T-cell (primary cell): ENCODE measurements around the gene NR1H2. TPM values are rescaled to one million over a fixed set of nuclear protein-coding genes. Genes with fewer than 3 reads are reported as not detected.

Experiments
- ATAC-seq, 4 experiments: fragments of 200-7000 bp in 3 of 4; fragments of 150-1000 bp in 1 of 4; cut with Tn5 transposase; replicated peaks in 1 of 4; 1 replicate in 3 of 4; 2 replicates in 1 of 4; pipeline ENCODE4 v1.10.0; 2021; ENCODE audit warnings: moderate library complexity in 3 of 4, mild to moderate bottlenecking in 2 of 4, moderate number of reproducible peaks in 1 of 4
- CTCF ChIA-PET, 2 donors: fragments of 300-600 bp; sonication (Branson Sonifier 250); formaldehyde crosslinking; loops; one replicate each; lab custom pipeline; 2022; ENCODE audit warnings: antibody characterized with exemption in 2 of 2; lab: Charles Lee
- POLR2A ChIA-PET, 2 donors: fragments of 300-600 bp; sonication (Branson Sonifier 250); formaldehyde crosslinking; loops; one replicate each; lab custom pipeline; 2022; ENCODE audit warnings: antibody characterized with exemption in 2 of 2; lab: Charles Lee
- DNase-seq, 35 experiments: peaks; one replicate each; pipeline versions ENCODE4 v3.0.0 to v3.0.0-alpha.2; 2013 to 2023
- H3K27ac ChIP-seq: one replicate; pipeline ENCODE4 v1.5.1; 2013; ENCODE audit warnings: low read length
- H3K27me3 ChIP-seq, 2 experiments: replicated peaks in 1 of 2; 1 replicate in 1 of 2; 2 replicates in 1 of 2; pipeline versions ENCODE4 v1.6.1 to v1.7.0; 2013; ENCODE audit warnings: low read length in 1 of 2, mixed read lengths in 1 of 2; ENCODE audit not compliant: control insufficient read depth in 2 of 2, insufficient read depth in 2 of 2; ENCODE audit errors: extremely low read depth in 1 of 2
- H3K36me3 ChIP-seq, 2 donors: 1 replicate in 1 of 2; 2 replicates in 1 of 2; pipeline versions ENCODE4 v1.6.1 to v1.7.0; 2013; ENCODE audit warnings: low read length in 1 of 2; ENCODE audit not compliant: control insufficient read depth in 2 of 2, insufficient read depth in 1 of 2; ENCODE audit errors: extremely low read depth in 1 of 2
- H3K4me1 ChIP-seq, 2 experiments: 1 replicate in 1 of 2; 2 replicates in 1 of 2; pipeline versions ENCODE4 v1.6.1 to v1.7.0; 2013; ENCODE audit warnings: low read length in 2 of 2, mixed read lengths in 1 of 2; ENCODE audit not compliant: insufficient read depth in 2 of 2, control insufficient read depth in 1 of 2; ENCODE audit errors: extremely low read depth in 1 of 2
- H3K4me3 ChIP-seq, 2 donors: 1 replicate in 1 of 2; 2 replicates in 1 of 2; pipeline versions ENCODE4 v1.5.1 to v1.7.0; 2013; ENCODE audit warnings: mild to moderate bottlenecking in 2 of 2, low read length in 1 of 2, moderate library complexity in 1 of 2; ENCODE audit not compliant: control insufficient read depth in 1 of 2; ENCODE audit errors: extremely low read depth in 1 of 2
- H3K9me3 ChIP-seq: 2 replicates; pipeline ENCODE4 v1.7.0; 2013
- H3K27ac Mint-ChIP-seq, 2 donors: one replicate each; pipeline ENCODE4 v1.8.0; 2020 to 2021; ENCODE audit warnings: mild to moderate bottlenecking in 2 of 2, mixed read lengths in 2 of 2
- H3K27me3 Mint-ChIP-seq, 2 donors: one replicate each; pipeline ENCODE4 v1.8.0; 2021 to 2022; ENCODE audit warnings: mixed read lengths in 2 of 2
- H3K36me3 Mint-ChIP-seq: one replicate; pipeline ENCODE4 v1.8.0; 2021; ENCODE audit warnings: mixed read lengths
- H3K4me1 Mint-ChIP-seq, 3 donors: one replicate each; pipeline ENCODE4 v1.8.0; 2020 to 2022; ENCODE audit warnings: mixed read lengths in 3 of 3, mild to moderate bottlenecking in 1 of 3
- H3K4me3 Mint-ChIP-seq, 3 donors: one replicate each; pipeline ENCODE4 v1.8.0; 2020 to 2022; ENCODE audit warnings: mild to moderate bottlenecking in 3 of 3, mixed read lengths in 3 of 3, moderate library complexity in 3 of 3
- H3K9me3 Mint-ChIP-seq, 3 donors: one replicate each; pipeline ENCODE4 v1.8.0; 2020 to 2022; ENCODE audit warnings: mixed read lengths in 3 of 3
- WGBS: methylation state at CpG from one replicate; pipeline ENCODE4 v1.1.5; 2013; ENCODE audit warnings: missing lambda C conversion rate; ENCODE audit not compliant: insufficient coverage; 5-methylcytosine and 5-hydroxymethylcytosine counted together
- total RNA-seq, 35 experiments: library from RNA in 6 of 35; stranded (reverse) in 6 of 35; fragments of 120-200 nt in 1 of 35; gene quantifications; one replicate each; pipeline versions ENCODE4 v1.2.1 to v1.2.4 and lab custom pipeline; 2013 to 2026

The NR1H2 gene
- total RNA-seq, 5 donors from 2014 or later (not counting 1 experiment from before 2014, with no cell fraction given) = 109 to 236 (median 117) TPM

DNA sequence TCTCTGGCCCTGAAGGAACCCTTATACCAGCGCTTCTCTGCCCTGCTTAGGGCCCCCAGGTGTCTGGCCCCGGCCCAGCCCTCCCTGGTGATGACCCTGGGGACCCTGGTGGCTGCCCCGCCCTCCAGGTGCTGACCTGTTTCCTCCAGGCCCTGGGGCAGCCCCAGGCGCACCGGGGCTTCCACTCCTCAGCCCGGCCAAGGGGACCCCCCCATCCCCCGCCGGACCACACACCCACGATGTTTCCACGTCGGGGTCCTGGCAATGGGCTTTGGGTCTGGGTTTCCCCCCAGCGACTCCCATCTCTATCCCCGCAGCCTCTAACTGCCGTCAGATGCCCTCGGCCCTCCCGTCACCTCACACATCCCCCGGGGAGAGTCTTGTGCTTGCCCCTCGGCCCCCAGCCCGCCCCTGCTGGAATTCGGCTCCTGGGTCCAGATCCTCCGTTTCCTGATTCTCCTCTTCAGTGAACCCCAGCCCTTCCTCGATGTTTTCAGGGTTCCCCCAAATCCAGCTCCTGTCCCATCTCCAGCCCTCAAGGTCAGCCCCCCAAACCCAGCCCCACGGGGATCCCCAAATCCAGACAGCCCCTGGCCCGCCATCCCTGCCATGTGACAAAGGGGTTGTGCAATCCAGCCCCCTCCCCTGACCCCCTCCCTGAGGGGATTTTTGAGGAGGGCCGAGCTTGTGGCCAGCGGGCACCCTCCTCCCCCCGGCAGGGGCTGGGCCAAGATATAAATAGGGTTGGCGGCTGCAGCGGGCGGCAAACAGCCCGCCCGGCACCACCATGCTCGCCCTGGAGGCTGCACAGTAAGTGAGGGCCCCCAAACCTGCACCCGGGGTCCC lies 42.1 kb downstream of the NR1H2 start, which contains the start of gene SPIB:
Gene SPIB (plus strand): TSS at position 763 of the 846 bp plus-strand sequence. CDS start 25 bp downstream, at position 788.
- H3K4me3 ChIP-seq = no peak within 1 kb of the TSS
- H3K27ac ChIP-seq = no peak within 1 kb of the TSS
- Mint-ChIP-seq H3K27me3 (peaks cover 23 to 27% of the 10 kb centered on the region in 2 donors), H3K27ac (peak within 1 kb of the TSS in 1 of 2 donors; percentile 59), H3K36me3 (peaks cover 5% of the 10 kb centered on the region), H3K4me3 (peak within 1 kb of the TSS in 2 of 3 donors; percentile 6 to 67), H3K4me1 (peaks cover 10 to 15% (median 11%) of the 10 kb centered on the region in 3 donors), H3K9me3 (no peaks in the 10 kb centered on the region)
- H3K27me3 ChIP-seq = peaks cover 5 to 46% of the 10 kb centered on the region in 2 experiments
- 68% methylated on average over 23 of the region's 34 CpGs for WGBS
- POLR2A ChIA-PET = no interaction called here
- DNase-seq (no peak), ATAC-seq (no peak)
- no peaks in the 10 kb centered on the region for H3K9me3 ChIP-seq
- peaks cover 0 to 3% of the 10 kb centered on the region in 2 donors for H3K36me3 ChIP-seq
- peaks cover 0 to 15% of the 10 kb centered on the region in 2 experiments for H3K4me1 ChIP-seq
- CTCF ChIA-PET = interaction anchor here in 1 of 2 donors (0.5 kb wide), 1 partner anchor 228 kb away, joined by 4 read pairs; no protein-coding TSS in a partner anchor

DNA sequence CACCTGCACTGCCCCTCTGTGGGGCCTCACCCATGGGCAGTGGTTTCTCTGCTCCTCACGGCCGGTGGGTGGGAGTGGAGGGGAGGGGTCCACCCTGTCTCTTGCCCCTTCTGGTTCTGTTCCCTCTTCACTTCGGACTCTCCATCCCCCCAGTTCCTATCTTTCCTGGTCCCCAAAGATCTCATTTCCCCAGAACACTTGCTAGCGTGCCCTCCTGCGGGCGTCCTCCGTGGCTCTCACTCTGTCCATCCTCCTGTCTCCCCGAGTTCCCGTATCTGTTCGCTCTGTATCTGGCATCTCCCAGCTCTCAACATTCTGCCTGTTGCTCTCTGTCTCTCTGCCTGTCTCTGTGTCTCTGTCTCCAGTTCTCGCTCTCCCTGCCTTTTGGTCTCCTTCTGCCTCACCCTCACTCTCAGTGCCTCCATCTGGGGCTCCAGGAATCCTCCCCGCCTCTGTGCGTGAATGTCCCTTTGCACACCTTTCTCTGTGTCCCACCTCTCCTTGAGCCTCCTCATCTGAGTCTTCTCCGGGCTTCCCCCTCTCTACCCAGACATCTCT lies 42.8 kb downstream of the NR1H2 start:
- CTCF ChIA-PET = interaction anchor here in 1 of 2 donors (0.5 kb wide), 1 partner anchor 228 kb away, joined by 4 read pairs; no protein-coding TSS in a partner anchor
- POLR2A ChIA-PET = no interaction called here
- H3K4me1 Mint-ChIP-seq = peaks cover 10 to 15% (median 11%) of the 10 kb centered on the region in 3 donors
- no peak for DNase-seq
- no peaks in the 10 kb centered on the region for H3K9me3 Mint-ChIP-seq
- Histone ChIP-seq H3K27me3 (peaks cover 5 to 53% of the 10 kb centered on the region in 2 experiments), H3K36me3 (no peaks in the 10 kb centered on the region), H3K4me1 (peaks cover 0 to 15% of the 10 kb centered on the region in 2 experiments), H3K9me3 (no peaks in the 10 kb centered on the region), H3K27ac (no peak overlapping the region), H3K4me3 (no peak overlapping the region)
- peaks cover 5% of the 10 kb centered on the region for H3K36me3 Mint-ChIP-seq
- 32% methylated on average over 12 of the region's 14 CpGs for WGBS
- H3K27ac Mint-ChIP-seq = peak overlapping the region in 1 of 2 donors; percentile 59
- H3K4me3 Mint-ChIP-seq = peak overlapping the region in 2 of 3 donors; percentile 6 to 67
- ATAC-seq = no peak
- peaks cover 23 to 27% of the 10 kb centered on the region in 2 donors for H3K27me3 Mint-ChIP-seq

DNA sequence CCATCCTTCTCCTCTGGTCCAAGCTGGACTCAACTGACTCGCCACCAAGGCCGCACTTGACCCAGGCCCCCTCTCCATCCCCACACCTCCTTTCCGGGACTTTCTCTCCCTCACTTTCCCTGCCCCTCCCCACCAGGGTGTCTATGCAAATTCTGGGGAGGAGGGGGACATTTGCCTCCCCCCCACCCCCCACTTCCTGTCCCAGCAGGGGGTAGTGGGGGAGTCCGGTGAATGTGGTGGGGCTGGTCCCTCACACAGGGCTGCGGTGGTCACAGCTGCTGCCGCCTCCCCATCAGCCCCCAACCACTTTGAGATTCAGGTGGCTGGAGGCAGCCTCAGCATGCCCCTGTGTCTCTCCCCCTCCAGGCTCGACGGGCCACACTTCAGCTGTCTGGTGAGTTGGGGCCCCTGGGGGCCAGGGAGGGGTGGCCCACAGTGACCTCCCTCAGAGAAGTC lies 43.4 kb downstream of the NR1H2 start:
- peak overlapping the region in 2 of 3 donors; percentile 6 to 67 for H3K4me3 Mint-ChIP-seq
- peaks cover 23 to 27% of the 10 kb centered on the region in 2 donors for H3K27me3 Mint-ChIP-seq
- H3K9me3 Mint-ChIP-seq = no peaks in the 10 kb centered on the region
- Histone ChIP-seq H3K4me1 (peaks cover 0 to 12% of the 10 kb centered on the region in 2 experiments), H3K4me3 (no peak overlapping the region), H3K27ac (no peak overlapping the region), H3K9me3 (no peaks in the 10 kb centered on the region), H3K27me3 (peaks cover 5 to 55% of the 10 kb centered on the region in 2 experiments), H3K36me3 (no peaks in the 10 kb centered on the region)
- peak overlapping the region in 1 of 2 donors; percentile 59 for H3K27ac Mint-ChIP-seq
- WGBS = 14% methylated on average over 4 of the region's 8 CpGs
- H3K36me3 Mint-ChIP-seq = peaks cover 5% of the 10 kb centered on the region
- POLR2A ChIA-PET = no interaction called here
- no peak for ATAC-seq
- CTCF ChIA-PET = no interaction called here
- peaks cover 10 to 15% (median 11%) of the 10 kb centered on the region in 3 donors for H3K4me1 Mint-ChIP-seq
- no peak for DNase-seq

DNA sequence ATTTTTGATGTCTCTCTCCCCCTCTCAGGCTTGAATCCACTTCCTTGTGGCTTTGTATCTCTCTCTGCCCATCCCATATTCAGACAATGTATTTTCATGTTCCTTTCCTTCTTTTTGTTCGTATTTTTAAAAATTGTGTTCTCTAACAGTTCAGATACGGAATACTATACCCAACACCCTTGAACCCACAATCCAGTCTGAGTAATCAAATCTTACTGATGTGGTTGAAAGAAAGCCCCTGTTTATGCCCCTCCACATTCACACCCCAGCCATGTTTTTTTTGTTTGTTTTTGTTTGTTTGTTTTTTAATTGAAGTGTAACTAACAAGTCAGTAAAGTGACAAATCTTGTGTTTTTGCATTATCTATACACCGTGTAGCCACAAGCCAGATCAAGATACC lies 43.9 kb downstream of the NR1H2 start:
- Mint-ChIP-seq H3K36me3 (peaks cover 5% of the 10 kb centered on the region), H3K9me3 (no peaks in the 10 kb centered on the region), H3K4me3 (peak overlapping the region in 1 of 3 donors; percentile 67), H3K27me3 (peaks cover 23 to 27% of the 10 kb centered on the region in 2 donors), H3K27ac (peak overlapping the region in 1 of 2 donors; percentile 16), H3K4me1 (peaks cover 10 to 15% (median 11%) of the 10 kb centered on the region in 3 donors)
- ATAC-seq (peak in 1 of 4 experiments; percentile 22), DNase-seq (no peak)
- no peaks in the 10 kb centered on the region for H3K9me3 ChIP-seq
- H3K4me1 ChIP-seq = peaks cover 0 to 7% of the 10 kb centered on the region in 2 experiments
- no peaks in the 10 kb centered on the region for H3K36me3 ChIP-seq
- H3K27me3 ChIP-seq = peaks cover 5 to 55% of the 10 kb centered on the region in 2 experiments
- no peak overlapping the region for H3K27ac ChIP-seq
- ChIA-PET POLR2A (no interaction called here), CTCF (no interaction called here)
- no peak overlapping the region for H3K4me3 ChIP-seq
- WGBS = no CpG with 5 or more reads among the region's 3 CpGs

GRCh38 chr19:50420808-50421207 lies 44.6 kb downstream of the NR1H2 start:
- H3K36me3 ChIP-seq = no peaks in the 10 kb centered on the region
- no peak overlapping the region for H3K27ac Mint-ChIP-seq
- peaks cover 0 to 7% of the 10 kb centered on the region in 2 experiments for H3K4me1 ChIP-seq
- peaks cover 23 to 27% of the 10 kb centered on the region in 2 donors for H3K27me3 Mint-ChIP-seq
- H3K4me3 Mint-ChIP-seq = no peak overlapping the region
- H3K4me3 ChIP-seq = no peak overlapping the region
- H3K4me1 Mint-ChIP-seq = peaks cover 10 to 15% (median 11%) of the 10 kb centered on the region in 3 donors
- ChIA-PET CTCF (no interaction called here), POLR2A (no interaction called here)
- H3K9me3 Mint-ChIP-seq = no peaks in the 10 kb centered on the region
- no peak for DNase-seq
- WGBS = no CpG with 5 or more reads among the region's 3 CpGs
- ATAC-seq = no peak
- H3K27ac ChIP-seq = no peak overlapping the region
- peaks cover 5 to 57% of the 10 kb centered on the region in 2 experiments for H3K27me3 ChIP-seq
- H3K36me3 Mint-ChIP-seq = peaks cover 5% of the 10 kb centered on the region
- H3K9me3 ChIP-seq = no peaks in the 10 kb centered on the region
